ENCODE results near the gene JOSD1.

Gene JOSD1

DNA sequence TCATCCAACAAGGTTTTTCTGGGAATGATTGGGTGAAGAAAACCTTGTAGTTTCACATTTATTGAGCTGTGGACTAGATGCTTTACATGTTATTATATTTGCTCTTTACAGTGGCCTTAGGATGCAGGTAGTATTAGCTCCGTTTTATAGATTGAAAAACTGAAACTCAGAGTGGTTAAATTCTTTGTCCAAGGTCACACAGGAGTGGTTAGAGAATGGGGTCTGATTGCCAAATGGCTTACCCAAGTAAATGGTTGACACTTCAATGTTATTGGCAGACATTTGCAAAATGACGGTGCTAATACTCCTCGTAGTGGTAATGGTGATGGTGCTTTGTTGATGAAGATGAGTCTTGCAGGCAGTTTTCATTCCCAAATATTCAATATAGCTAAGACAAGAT, 7.2 kb upstream of the JOSD1 start:
- Histone ChIP-seq H3K9me3 (ENCODE audit: insufficient read depth, low read depth, low read length) (no peaks in the 10 kb centered on the region), H3K4me1 (ENCODE audit: insufficient read depth, low read length) (peaks cover 35% of the 10 kb centered on the region), H3K27me3 (ENCODE audit: insufficient read depth, low read length) (no peaks in the 10 kb centered on the region), H3K36me3 (ENCODE audit: insufficient read depth, low read depth, low read length) (peaks cover 28% of the 10 kb centered on the region), H3K4me3 (ENCODE audit: low read length) (peak overlapping the region; percentile 88), H3K27ac (ENCODE audit: low read length) (no peak overlapping the region), H3K9ac (ENCODE audit: low read depth, low read length) (no peak overlapping the region)

DNA sequence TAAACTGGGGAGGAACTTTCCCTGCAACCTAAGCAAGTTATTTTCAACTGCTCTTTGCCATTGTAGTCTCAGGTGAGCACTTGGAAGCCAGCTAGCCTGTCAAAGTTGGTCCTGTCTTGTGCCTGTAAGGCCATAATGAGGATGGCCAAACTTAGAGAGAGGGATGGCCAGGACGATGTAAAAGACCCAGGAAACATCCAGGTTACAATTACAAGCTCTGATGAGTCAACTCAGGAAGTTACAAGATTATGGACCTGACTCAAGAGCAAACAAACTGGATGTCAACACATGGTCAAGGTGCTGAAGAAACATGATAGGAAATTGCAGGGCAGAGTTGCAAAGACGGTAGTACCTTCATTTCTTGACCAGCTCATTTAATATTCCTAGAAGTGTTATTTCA, 6.6 kb upstream of the JOSD1 start:
- Histone ChIP-seq H3K27ac (ENCODE audit: low read length) (no peak overlapping the region), H3K4me3 (ENCODE audit: low read length) (peak overlapping the region; percentile 88), H3K4me1 (ENCODE audit: insufficient read depth, low read length) (peaks cover 29% of the 10 kb centered on the region), H3K9ac (ENCODE audit: low read depth, low read length) (peak overlapping the region; percentile 76; the same call in 1 of the 2 replicates), H3K27me3 (ENCODE audit: insufficient read depth, low read length) (no peaks in the 10 kb centered on the region), H3K36me3 (ENCODE audit: insufficient read depth, low read depth, low read length) (peaks cover 23% of the 10 kb centered on the region), H3K9me3 (ENCODE audit: insufficient read depth, low read depth, low read length) (no peaks in the 10 kb centered on the region)

DNA sequence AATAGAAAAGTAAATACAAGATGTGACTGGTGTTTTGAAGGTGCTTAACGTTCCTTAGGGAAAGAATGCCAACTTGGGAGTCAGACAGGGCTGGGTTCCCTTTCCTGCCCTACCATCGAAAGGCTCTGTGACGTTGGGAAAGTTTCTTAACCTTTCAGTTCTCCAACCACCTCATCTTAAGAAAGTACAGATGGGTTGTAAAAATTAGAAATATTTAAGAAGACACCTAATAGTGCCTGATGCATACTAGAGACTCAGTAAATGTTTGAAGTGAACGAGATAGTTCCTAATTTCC, 6.1 kb upstream of the JOSD1 start:
- Histone ChIP-seq H3K9me3 (ENCODE audit: insufficient read depth, low read depth, low read length) (no peaks in the 10 kb centered on the region), H3K27me3 (ENCODE audit: insufficient read depth, low read length) (peaks cover under 1% of the 10 kb centered on the region; the same call in 1 of the 2 replicates), H3K9ac (ENCODE audit: low read depth, low read length) (peak overlapping the region; percentile 76), H3K27ac (ENCODE audit: low read length) (no peak overlapping the region), H3K4me1 (ENCODE audit: insufficient read depth, low read length) (peaks cover 25% of the 10 kb centered on the region), H3K4me3 (ENCODE audit: low read length) (peak overlapping the region; percentile 88), H3K36me3 (ENCODE audit: insufficient read depth, low read depth, low read length) (peaks cover 18% of the 10 kb centered on the region)

DNA sequence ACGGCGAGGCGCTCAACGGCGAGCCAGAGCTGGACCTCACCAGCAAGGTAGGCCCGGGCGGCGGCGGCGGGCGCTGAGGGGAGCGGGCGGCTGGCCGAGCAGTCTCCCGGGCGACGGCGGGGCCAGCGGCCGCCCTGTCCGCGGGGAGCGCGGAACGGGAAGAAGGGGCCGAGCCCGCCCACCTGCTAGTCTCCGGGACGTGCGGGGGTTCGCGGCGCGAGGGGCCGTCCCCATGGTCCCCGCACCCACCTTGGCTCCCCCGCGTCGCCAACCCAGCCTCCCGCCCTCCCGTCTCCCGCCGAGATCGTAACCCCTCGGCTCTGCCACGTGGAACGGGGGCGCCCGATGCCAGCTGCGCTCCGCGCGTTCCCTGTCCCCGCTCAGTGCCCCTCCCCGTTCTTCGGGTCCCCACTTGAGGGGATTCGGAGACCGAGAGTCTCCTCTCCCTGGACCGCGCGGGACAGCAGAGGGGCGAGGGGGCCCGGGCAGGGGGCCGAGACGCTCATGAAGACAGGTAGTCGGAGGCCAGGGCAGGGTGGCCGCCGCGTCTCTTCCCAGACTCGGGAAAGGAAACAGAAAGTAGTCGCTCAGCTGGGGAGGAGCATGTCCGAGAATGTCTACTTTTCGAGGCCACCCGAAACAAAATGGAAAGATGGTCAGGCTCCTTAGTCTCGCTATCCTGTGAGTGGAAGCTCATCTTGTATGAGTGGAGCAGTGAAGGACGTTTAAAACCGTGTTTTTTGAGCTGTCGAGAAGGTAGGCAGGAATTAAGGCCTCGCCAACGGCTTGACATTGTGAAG, 5.6 kb upstream of the JOSD1 start:
- Histone ChIP-seq H3K4me1 (ENCODE audit: insufficient read depth, low read length) (peaks cover 28% of the 10 kb centered on the region), H3K9ac (ENCODE audit: low read depth, low read length) (peak overlapping the region; percentile 76), H3K27ac (ENCODE audit: low read length) (no peak overlapping the region), H3K9me3 (ENCODE audit: insufficient read depth, low read depth, low read length) (no peaks in the 10 kb centered on the region), H3K36me3 (ENCODE audit: insufficient read depth, low read depth, low read length) (peaks cover 17% of the 10 kb centered on the region), H3K4me3 (ENCODE audit: low read length) (peak overlapping the region; percentile 88), H3K27me3 (ENCODE audit: insufficient read depth, low read length) (peaks cover 5% of the 10 kb centered on the region; the same call in 1 of the 2 replicates)

DNA sequence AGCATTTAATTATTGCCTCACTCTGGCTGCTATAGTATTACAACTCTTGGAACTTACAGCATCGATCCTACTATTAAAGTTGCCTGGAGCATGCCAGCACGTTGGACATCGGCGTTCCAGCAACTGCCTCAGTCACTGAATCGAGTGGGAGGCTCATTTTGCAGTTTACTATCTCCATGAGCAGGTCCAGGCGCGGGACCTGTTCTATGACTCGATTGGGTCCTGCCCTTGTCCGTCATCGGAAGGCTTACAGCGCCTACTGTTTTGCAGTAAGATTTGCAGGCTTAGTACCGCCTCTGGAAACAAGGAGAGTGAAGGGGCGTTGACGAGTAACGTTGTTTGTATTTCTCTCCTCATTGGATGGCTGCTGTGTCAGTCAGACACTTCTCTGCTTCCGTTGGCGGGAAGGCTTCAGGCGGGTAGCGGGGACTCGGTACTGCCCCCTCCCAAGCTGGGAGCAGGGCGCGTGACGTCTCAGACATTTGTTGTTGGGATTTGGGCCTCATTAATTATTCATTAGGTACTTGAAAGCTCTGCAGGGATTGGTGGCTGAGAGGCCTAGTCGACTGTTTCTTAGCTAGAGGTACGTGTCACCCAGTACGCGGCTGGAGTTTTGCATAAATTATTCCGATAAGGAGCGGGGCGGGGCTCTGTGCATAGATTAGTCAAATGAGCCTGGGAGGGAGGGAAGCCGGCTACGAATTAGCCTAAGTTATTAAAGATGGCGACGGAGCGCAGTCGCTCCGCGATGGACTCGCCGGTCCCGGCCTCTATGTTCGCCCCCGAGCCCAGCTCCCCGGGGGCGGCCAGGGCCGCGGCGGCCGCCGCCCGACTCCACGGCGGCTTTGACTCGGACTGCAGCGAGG, 4.7 kb upstream of the JOSD1 start, which contains the start of gene GTPBP1:
Gene GTPBP1, plus strand, starts transcription at position 710 of the 866 bp plus-strand sequence. Its CDS starts 12 bp downstream, at position 722.
- H3K4me1 ChIP-seq (ENCODE audit: insufficient read depth, low read length), result peaks cover 28% of the 10 kb centered on the region
- H3K36me3 ChIP-seq (ENCODE audit: insufficient read depth, low read depth, low read length), result peaks cover 12% of the 10 kb centered on the region

DNA sequence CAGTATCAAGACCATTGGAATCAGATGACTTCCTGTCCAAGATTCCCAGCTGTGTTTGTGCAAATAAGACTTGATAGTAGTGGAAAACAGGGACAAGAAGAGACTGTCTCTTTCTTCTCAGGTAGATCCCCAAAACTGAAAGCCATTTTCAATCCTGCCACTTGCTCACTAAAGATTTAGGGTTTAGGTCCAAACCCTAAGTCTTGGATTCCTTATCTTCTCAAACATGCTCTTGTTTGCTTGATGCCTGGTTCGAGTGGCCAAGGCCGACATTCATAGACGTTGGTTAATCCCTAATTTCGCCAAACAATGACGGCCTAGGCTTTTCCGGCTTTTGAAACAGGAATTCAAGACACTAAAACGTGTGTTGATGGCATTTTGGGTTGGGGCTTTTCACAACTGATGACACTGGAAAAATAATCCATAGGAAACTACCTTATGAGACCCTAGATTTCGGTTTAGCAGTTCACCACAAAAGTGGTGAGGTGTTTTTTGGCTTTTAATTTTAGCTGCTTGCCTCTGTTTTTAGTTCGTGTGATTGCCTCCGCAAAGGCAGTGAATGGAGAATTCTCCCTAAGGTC, 4.0 kb upstream of the JOSD1 start:
- Histone ChIP-seq H3K27ac (ENCODE audit: low read length) (peak overlapping the region; percentile 10), H3K36me3 (ENCODE audit: insufficient read depth, low read depth, low read length) (peaks cover 5% of the 10 kb centered on the region), H3K9ac (ENCODE audit: low read depth, low read length) (peak overlapping the region; percentile 72; the same call in 1 of the 2 replicates), H3K9me3 (ENCODE audit: insufficient read depth, low read depth, low read length) (no peaks in the 10 kb centered on the region), H3K27me3 (ENCODE audit: insufficient read depth, low read length) (peaks cover 5% of the 10 kb centered on the region; the same call in 1 of the 2 replicates), H3K4me1 (ENCODE audit: insufficient read depth, low read length) (peaks cover 28% of the 10 kb centered on the region), H3K4me3 (ENCODE audit: low read length) (peak overlapping the region; percentile 54)

More for the DNA sequence above, 4.7 kb upstream of the JOSD1 start, which contains the start of gene GTPBP1:
- Histone ChIP-seq H3K9me3 (ENCODE audit: insufficient read depth, low read depth, low read length) (no peaks in the 10 kb centered on the region), H3K27ac (ENCODE audit: low read length) (peak within 1 kb of the TSS; percentile 10), H3K27me3 (ENCODE audit: insufficient read depth, low read length) (peaks cover 5% of the 10 kb centered on the region; the same call in 1 of the 2 replicates), H3K4me3 (ENCODE audit: low read length) (peak within 1 kb of the TSS; percentile 88), H3K9ac (ENCODE audit: low read depth, low read length) (peak within 1 kb of the TSS; percentile 76)

DNA sequence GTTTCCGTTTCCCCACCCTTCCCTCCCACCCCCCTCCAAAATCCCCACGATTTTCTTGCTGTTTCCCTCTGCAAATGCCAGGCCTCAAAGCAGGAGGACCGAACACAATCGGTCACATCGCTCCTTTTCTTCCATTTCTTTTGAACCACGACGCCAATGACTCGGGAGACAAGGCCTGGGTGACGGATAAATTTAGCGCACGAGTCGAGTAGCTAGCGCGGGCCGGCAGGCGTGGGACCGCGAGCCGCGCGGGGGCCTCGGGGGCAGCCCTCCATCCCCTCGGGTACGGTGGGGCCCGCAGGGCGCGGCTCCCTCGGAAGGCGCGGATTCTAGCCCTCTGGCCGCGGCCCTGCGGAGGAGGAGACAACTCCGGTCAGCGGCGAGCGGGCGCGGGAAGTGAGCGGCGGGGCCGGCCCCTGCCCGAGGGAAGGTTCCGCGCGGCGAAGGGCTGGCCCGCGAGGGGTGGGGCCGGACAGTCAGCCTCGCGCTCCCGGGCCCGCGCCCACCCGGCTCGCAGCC, 414 bp downstream of the JOSD1 start:
- H3K36me3 ChIP-seq (ENCODE audit: insufficient read depth, low read depth, low read length), result peaks cover 4% of the 10 kb centered on the region; the same call in 1 of the 2 replicates
- H3K4me1 ChIP-seq (ENCODE audit: insufficient read depth, low read length), result peaks cover 23% of the 10 kb centered on the region
- H3K27ac ChIP-seq (ENCODE audit: low read length), result no peak overlapping the region
- peaks cover 5% of the 10 kb centered on the region; the same call in 1 of the 2 replicates for H3K27me3 ChIP-seq (ENCODE audit: insufficient read depth, low read length)
- H3K9ac ChIP-seq (ENCODE audit: low read depth, low read length), result peak overlapping the region; percentile 86; the same call in 1 of the 2 replicates
- H3K4me3 ChIP-seq (ENCODE audit: low read length), result peak overlapping the region; percentile 84
- H3K9me3 ChIP-seq (ENCODE audit: insufficient read depth, low read depth, low read length), result no peaks in the 10 kb centered on the region

DNA sequence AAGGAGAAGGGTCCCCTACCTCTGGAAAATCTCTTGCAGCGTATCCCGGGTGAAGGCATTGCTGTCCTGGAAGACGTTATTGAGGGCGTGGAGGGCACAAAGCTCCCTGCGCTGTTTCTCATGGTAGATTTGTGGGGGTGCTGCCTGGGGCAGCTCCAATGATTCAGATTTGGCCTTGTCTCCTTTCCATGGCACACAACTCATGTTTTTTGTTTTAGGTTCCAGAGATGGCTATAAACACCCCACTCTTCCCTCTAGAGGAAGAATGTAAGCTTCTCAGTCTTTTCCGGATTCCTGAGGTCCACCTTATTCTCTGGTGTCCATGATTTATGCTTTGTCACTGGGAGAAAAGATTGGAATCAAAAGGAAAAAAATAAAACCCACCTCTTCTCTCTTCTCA, 959 bp downstream of the JOSD1 start:
- no peaks in the 10 kb centered on the region for H3K9me3 ChIP-seq (ENCODE audit: insufficient read depth, low read depth, low read length)
- H3K4me3 ChIP-seq (ENCODE audit: low read length), result peak overlapping the region; percentile 84
- H3K27ac ChIP-seq (ENCODE audit: low read length), result no peak overlapping the region
- peaks cover 20% of the 10 kb centered on the region for H3K4me1 ChIP-seq (ENCODE audit: insufficient read depth, low read length)
- peaks cover 4% of the 10 kb centered on the region; the same call in 1 of the 2 replicates for H3K36me3 ChIP-seq (ENCODE audit: insufficient read depth, low read depth, low read length)
- H3K9ac ChIP-seq (ENCODE audit: low read depth, low read length), result peak overlapping the region; percentile 86; the same call in 1 of the 2 replicates
- peaks cover 5% of the 10 kb centered on the region; the same call in 1 of the 2 replicates for H3K27me3 ChIP-seq (ENCODE audit: insufficient read depth, low read length)

DNA sequence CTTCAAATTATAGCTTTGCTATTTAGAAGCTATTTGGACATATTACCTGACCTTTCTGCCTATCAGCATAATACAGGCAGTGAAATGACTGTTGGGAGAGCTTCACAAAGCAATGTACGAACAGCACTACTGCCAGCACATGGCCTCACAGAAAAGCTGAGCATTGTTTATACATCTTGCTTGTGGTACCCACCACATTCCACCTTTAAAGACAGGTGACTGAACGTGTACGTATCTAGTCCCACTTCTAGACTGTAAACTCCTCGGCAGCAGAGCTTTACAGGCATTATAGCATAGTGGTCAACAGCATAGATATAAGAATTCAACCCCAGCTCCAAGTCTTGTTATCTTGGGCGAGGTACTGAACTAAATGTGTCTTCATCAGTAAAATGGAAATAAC, 1.6 kb downstream of the JOSD1 start:
- no peaks in the 10 kb centered on the region for H3K9me3 ChIP-seq (ENCODE audit: insufficient read depth, low read depth, low read length)
- peaks cover 4% of the 10 kb centered on the region; the same call in 1 of the 2 replicates for H3K36me3 ChIP-seq (ENCODE audit: insufficient read depth, low read depth, low read length)
- H3K4me1 ChIP-seq (ENCODE audit: insufficient read depth, low read length), result peaks cover 17% of the 10 kb centered on the region
- no peak overlapping the region for H3K27ac ChIP-seq (ENCODE audit: low read length)
- H3K4me3 ChIP-seq (ENCODE audit: low read length), result peak overlapping the region; percentile 84
- H3K27me3 ChIP-seq (ENCODE audit: insufficient read depth, low read length), result peaks cover 5% of the 10 kb centered on the region; the same call in 1 of the 2 replicates
- H3K9ac ChIP-seq (ENCODE audit: low read depth, low read length), result peak overlapping the region; percentile 86; the same call in 1 of the 2 replicates

DNA sequence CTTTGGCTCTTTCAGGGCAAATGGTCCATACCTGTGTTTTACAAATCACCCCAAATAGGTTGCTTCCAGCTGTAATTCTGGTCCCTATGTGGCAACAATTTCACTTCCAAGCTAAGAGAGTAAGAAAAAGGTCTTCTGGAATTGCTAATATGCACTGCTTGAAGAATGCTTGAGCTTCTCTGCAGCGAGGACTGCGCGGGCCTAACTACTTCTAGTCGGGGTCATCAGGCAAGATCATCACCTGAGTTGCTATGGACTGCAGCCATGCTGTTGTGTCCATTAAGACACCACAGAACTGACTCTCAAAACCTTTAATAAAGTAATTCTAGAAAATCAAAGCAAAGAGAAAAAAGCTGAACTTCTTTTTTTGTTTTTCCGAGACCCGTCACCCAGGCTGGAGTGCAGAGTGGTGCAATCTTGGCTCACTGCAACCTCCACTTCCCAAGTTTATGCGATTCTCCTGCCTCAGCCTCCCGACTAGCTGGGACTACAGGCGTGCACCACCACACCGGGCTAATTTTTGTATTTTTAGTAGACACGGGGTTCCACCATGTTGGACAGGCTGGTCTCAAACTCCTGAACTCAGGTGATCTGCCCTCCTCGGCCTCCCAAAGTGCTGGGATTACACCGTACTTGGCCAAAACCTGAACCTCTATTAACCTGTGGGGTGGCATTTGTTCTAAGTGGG, 2.2 kb downstream of the JOSD1 start:
- H3K4me1 ChIP-seq (ENCODE audit: insufficient read depth, low read length), result peaks cover 17% of the 10 kb centered on the region
- H3K9ac ChIP-seq (ENCODE audit: low read depth, low read length), result no peak overlapping the region
- no peak overlapping the region for H3K27ac ChIP-seq (ENCODE audit: low read length)
- no peaks in the 10 kb centered on the region for H3K9me3 ChIP-seq (ENCODE audit: insufficient read depth, low read depth, low read length)
- peaks cover 5% of the 10 kb centered on the region; the same call in 1 of the 2 replicates for H3K27me3 ChIP-seq (ENCODE audit: insufficient read depth, low read length)
- peak overlapping the region; percentile 84 for H3K4me3 ChIP-seq (ENCODE audit: low read length)
- H3K36me3 ChIP-seq (ENCODE audit: insufficient read depth, low read depth, low read length), result peaks cover 4% of the 10 kb centered on the region; the same call in 1 of the 2 replicates

Measured in iPS-20b (cell line).